HG03378 (cell line): ENCODE measurements around the gene AGPS.
"Not testable (repeated sequence)": the region's sequence is repeated elsewhere in the genome, so short reads cannot be mapped to it uniquely, and the experiment has no call there.

Experiments used
- ATAC-seq: cut with Tn5 transposase; IDR thresholded peaks from one replicate; pipeline ENCODE4 v1.9.1; 2021; ENCODE audit warnings: mild to moderate bottlenecking, moderate library complexity; ENCODE audit not compliant: unreplicated experiment

Gene AGPS

GRCh38 chr2:177466337-177467195 lies 74.0 kb downstream of the AGPS start:
- no peak for ATAC-seq

GRCh38 chr2:177467646-177468045 lies 75.1 kb downstream of the AGPS start:
- no peak for ATAC-seq

DNA sequence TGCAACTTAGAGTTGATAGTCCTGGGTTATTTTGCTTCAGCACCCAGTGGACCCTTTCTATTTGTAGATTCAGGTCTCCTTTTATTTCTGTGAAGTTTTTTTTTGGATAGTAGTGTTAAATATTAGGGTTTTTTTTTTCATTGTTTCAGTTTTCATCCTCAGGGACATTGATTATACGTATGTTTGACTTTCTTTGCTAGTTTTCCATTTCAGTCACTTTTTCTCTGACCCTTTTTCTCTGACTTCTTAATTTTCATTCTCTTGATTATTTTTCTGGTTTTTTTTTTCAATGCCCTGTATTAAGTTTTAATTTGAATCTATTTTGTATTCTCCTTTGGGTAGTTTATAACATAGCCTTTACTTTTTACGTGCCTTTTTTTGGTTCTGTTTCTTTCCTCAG lies 79.4 kb downstream of the AGPS start:
- no peak for ATAC-seq

- no peak for ATAC-seq
These were observed 81.7 kb downstream of the AGPS start for GRCh38 chr2:177474301-177474700.

- ATAC-seq = no peak
These were observed 82.4 kb downstream of the AGPS start for GRCh38 chr2:177474998-177475397.

DNA sequence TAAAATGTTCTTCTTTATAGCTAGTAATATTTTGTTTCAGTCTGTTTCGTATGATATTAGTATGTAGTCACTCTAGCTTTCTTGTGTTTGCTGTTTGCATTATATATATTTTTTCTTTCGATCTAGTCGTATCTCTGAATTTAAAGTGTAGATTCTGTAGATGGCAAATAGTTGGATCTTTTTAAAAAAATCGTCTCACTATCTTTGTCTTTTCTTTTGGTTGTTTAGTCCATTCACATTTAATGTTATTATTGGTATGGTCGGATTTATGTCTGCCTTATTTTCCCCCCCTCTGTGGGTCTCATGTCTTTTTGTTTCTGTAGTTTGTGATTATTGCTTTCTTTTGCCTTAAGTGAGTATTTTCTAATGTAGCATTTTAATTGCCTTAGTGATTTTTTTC lies 84.3 kb downstream of the AGPS start:
- no peak for ATAC-seq

- ATAC-seq = no peak
These were observed 85.5 kb downstream of the AGPS start for GRCh38 chr2:177478029-177478428.

- ATAC-seq = no peak
These were observed 86.3 kb downstream of the AGPS start for GRCh38 chr2:177478907-177479306.

DNA sequence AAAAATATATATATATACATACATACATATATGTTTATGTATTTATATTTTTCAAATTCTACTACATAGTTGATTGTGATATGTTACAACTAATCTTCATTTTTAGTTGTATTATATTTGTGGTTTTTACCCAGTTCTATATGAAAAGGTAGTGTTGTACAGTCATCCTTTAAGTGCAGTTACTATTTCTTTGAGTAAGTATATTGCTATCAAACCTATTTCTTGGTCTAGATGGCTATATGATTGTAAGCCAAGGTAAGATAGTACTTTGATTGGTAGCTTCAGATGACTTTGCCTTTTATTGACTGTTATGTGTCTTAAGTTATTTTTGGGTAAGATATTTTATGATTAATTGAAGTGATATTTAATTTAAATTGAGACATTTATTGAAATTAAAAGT lies 89.6 kb downstream of the AGPS start:
- no peak for ATAC-seq

- no peak for ATAC-seq
These were observed 91.0 kb downstream of the AGPS start for GRCh38 chr2:177483531-177483930.

DNA sequence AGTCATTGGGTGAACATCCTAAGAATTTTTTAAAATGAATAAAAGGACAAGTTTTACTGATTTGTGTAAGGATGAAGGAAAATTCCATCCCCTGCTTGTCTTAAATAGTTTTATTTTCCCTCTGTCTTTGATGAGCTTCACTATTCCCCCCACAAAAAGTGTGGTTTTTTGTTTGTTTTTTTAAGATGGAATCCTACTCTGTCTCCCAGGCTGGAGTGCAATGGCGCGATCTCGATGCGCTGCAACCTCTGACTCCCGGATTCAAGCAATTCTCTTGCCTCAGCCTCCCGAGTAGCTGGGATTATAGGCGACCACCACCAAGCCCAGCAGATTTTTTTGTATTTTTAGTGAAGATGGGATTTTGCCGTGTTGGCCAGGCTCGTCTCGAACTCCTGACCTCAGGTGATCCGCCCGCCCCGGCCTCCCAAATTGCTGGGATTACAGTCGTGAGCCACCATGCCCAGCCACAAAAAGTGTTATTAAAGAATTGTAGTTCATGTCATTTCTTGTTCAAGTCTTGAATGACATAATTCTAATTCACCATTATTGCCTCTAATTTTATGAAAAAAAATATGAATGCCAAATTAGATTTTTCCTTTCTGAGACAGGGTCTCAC lies 91.7 kb downstream of the AGPS start:
- ATAC-seq = no peak

- not testable (repeated sequence) for ATAC-seq
These were observed 93.1 kb downstream of the AGPS start for GRCh38 chr2:177485657-177486056.

DNA sequence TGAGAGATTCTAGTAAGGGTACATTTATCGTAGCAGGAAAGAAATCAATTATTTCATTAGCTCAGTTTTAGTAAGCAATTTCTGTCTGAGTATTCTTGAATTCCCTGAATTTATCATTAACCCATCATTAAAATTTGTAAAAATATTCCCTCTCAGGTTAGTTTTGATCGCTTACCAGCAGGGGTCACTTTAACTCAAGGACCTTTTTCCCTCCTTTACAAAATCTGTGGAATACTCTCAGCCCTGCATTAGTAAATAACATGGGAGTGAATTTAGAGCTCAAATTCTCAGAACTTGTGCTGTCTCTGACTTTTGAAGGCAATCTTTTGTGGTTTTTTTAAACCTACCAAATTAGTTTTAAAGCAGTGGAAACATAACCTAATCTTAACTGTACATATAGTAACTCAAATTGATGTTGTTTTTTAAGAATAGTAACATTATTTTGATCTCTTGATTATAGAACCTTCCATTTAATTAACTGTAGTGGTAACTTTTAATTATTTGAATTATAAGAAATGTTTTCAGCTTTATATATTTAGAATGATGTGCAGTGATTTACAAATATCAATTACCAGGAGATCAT lies 97.2 kb downstream of the AGPS start:
- no peak for ATAC-seq

DNA sequence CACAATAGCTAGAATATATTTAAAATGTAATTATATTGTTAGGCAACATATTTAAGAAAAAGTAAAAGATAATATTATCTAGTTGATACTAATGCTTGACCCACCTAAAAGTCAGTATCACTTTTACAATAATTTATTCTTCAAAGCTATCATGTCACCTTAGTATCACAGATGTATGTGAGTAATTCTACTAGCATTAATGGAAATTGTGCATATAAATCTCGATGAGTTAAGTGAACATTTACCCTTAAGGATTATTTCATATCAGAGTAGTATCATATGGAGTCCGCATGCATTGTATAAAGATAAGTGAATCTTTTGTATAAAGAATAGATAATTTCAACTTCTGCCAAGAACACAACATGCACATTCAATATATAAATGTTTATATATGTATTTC lies 103.4 kb downstream of the AGPS start:
- ATAC-seq = no peak

GRCh38 chr2:177496921-177497320 lies 104.3 kb downstream of the AGPS start:
- ATAC-seq = no peak

DNA sequence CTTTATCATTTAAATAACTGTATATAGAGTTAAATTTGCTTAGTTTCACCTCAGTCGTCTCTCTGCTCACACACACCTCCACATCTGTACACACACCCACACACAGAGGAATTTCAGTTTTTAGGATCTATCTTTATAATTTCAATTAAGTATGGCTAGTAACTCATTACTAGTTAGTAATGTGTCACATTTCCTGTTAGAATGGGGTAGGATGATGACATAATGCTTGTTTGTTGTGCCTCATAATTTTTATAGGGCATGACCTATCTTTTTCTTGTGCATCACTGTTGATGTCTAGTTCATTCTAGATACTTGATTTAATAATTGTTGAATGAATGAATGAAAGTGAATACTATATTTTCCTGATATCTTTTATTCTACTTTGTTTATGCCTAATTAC lies 108.6 kb downstream of the AGPS start:
- peak; percentile 72 for ATAC-seq

- ATAC-seq = no peak
These were observed 113.9 kb downstream of the AGPS start for GRCh38 chr2:177506505-177506904.

- ATAC-seq = no peak
These were observed 114.4 kb downstream of the AGPS start for GRCh38 chr2:177506998-177507397.

GRCh38 chr2:177516824-177517544 lies 124.4 kb downstream of the AGPS start:
- ATAC-seq = no peak

DNA sequence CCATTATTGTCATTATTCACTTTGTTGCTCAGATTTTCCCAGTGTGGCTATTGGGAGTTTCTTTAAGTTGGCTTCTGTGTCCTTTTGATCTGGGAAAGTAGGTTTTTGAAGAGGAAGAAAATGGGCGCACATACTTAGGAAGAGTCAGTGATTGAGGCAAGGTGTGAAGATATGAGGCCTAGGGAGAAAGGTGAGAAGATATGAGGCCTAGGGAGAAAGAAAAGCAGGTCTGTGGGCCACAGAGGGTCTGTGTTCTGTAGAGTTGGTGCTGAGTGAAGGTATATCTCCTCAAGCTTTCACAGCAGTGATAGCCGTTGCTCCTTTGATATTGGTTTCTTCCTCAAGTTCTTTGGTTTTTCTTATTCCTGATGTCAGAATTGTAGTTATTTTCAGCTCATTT lies 126.2 kb downstream of the AGPS start:
- ATAC-seq = no peak

DNA sequence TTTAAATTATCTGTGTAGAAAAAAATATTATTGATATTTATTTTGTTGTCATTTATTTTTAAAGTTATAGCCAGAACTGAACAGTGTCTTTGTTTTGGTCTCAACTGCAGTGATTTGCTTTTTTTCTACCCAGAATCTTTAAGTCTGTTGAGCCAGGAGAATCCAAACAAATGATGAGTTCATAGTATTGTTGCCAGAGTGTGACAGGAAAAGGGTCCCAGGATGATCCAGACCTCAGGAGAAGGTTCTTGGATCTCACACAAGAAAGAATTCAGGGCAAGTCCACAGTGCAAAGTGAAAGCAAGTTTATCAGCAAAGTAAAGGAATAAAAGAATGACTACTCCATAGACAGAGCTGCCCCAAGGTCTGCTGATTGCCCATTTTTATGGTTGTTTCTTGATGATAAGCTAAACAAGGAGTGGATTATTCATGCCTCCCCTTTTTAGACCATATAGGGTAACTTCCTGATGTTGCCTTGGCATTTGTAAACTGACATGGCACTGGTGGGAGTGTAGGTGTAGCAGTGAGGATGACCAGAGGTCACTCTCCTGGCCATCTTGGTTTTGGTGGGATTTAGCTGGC lies 127.1 kb downstream of the AGPS start:
- ATAC-seq = no peak
